NCI-H524 (cell line): Measurements from ENCODE around the gene MFRP.

Experiments used
- DNase-seq, 2 experiments: peaks; one replicate each; lab custom pipeline; 2025; lab: John Stamatoyannopoulos, UW

Gene MFRP

DNA sequence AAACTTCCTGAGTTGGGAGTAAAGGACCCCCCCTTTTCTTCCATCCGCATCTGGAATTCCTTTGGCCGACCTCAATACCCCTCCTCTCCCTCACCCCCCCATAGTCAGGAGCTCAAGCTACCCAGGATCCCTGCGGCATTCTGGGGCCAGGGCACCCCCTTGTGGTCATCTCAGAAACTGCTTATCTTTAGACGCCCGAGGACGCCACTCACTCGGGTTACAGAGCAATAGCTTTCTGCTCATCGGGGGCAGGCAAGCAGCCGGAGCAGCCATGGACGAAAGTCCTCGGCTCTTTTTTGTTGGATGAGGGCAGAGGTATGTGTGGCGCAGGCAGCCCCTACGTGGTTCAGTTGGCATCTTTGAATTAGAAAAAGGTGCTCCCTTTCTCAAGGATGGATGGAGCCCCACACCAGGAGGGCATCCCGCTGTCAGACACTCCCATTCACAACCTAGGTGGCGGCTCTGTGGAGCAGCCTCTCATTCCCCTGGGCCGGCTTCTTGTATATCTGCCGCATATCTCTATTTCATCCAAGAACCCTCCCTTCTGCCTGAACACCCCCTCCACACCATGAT lies 8.1 kb downstream of the MFRP start:
- DNase-seq, result peak; percentile 13 to 71

DNA sequence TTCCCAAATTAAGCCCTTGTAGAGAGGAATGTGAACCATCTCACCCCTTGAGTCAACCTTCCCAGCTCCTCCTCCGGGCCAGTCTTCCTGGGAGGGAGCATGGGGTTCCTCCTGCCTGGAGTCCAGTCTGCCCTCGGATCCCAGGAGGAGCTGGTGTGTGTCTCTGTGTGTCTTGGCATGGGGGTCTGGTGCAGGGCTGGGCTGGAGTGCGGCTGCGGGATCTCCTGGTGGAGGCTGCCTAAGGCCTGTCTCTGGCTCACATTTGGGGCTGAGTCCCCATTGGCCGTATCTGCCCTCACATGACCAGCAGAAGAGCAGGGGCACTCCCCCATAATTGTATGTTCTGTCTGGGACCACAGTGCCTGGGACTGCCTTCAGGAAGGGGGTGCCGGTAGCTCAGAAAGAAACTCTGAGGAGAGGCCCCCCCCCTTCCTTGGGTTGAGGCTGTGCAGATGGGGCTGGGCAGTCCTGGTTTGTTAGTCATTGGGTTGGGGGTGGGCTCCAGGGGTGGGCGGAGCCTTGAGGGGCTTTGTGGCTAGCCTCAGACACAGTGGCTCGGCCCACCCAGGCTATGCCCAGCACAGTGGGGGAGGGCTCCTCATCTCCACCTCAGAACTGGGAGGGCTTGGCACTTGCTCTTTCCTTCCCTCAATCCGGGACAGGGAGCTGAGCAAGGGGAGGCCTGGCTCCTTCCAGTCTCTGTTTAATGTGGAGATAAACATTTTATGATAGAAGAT lies 8.8 kb downstream of the MFRP start:
- DNase-seq, result peak in 1 of 2 experiments; percentile 31

DNA sequence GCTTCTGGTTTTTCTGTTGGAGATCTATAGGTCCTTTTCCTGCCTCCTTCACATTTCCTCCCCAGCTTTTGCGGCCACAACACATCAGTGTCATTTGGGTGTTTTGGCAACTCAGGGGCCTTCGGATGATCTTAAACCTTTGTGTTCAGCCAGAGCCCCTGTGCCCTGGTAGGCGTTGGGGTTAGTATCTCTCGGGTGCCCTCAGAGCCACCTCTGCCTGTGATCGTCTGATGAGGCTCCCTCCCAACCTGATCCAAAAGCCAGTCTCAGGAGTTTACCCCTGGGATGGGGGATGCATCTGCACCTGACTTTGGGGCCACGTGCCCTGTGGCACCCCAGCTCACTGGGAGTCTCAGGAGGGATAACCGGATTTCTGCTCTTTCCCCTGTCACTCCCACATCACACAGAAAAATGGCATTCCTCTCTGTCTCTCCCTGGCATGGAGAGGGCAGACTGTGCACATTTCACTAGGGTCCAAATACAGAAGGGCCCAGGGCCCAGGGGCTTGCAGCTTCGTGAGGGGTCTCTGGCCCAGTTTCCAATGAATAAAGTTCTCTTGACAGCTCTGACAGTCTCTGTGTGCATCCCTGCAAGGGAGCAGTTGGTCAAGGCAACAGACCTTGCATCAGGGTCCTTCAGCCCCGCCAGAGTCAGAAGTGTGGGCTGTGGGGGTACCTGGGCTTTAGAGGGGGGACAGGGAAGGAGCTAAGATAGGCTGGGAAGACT lies 9.6 kb downstream of the MFRP start:
- no peak for DNase-seq

DNA sequence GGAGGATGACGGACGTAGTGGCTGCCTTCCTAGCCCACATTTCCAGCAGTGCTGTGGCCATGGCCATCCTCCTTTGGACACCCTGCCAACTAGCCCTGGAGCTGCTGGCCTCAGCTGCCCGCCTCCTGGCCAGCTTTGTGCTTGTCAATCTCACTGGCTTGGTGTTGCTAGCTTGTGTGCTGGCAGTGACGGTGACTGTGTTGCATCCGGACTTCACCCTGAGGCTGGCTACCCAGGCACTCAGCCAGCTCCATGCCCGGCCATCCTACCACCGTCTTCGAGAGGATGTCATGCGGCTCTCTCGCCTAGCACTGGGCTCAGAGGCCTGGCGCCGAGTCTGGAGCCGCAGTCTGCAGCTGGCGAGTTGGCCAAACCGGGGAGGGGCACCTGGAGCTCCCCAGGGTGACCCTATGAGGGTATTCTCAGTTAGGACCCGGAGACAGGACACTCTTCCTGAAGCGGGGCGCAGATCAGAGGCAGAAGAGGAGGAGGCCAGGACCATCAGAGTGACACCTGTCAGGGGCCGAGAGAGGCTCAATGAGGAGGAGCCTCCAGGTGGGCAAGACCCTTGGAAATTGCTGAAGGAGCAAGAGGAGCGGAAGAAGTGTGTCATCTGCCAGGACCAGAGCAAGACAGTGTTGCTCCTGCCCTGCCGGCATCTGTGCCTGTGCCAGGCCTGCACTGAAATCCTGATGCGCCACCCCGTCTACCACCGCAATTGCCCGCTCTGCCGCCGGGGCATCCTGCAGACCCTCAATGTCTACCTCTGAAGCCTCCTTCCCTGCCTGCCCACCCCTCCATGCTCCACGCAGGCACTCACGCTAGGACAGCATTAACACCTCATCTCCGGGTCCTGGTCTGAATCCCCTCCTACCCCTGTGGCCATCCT lies 10.6 kb downstream of the MFRP start:
- no peak for DNase-seq

DNA sequence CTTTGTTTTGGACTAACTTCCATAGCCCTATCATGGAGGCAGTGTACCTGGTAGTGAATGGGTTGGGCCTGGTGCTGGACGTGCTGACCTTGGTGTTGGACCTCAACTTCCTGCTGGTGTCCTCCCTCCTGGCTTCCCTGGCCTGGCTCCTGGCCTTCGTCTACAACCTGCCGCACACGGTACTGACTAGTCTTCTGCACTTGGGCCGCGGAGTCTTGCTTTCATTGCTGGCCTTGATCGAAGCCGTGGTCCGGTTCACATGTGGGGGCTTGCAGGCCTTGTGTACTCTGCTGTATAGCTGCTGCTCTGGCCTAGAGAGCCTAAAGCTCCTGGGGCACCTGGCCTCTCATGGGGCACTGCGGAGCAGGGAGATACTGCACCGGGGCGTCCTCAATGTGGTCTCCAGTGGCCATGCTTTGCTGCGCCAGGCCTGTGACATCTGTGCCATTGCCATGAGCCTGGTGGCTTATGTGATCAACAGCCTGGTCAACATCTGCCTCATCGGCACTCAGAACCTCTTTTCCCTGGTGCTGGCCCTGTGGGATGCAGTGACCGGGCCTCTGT lies 11.3 kb downstream of the MFRP start:
- DNase-seq, result peak in 1 of 2 experiments; percentile 13

DNA sequence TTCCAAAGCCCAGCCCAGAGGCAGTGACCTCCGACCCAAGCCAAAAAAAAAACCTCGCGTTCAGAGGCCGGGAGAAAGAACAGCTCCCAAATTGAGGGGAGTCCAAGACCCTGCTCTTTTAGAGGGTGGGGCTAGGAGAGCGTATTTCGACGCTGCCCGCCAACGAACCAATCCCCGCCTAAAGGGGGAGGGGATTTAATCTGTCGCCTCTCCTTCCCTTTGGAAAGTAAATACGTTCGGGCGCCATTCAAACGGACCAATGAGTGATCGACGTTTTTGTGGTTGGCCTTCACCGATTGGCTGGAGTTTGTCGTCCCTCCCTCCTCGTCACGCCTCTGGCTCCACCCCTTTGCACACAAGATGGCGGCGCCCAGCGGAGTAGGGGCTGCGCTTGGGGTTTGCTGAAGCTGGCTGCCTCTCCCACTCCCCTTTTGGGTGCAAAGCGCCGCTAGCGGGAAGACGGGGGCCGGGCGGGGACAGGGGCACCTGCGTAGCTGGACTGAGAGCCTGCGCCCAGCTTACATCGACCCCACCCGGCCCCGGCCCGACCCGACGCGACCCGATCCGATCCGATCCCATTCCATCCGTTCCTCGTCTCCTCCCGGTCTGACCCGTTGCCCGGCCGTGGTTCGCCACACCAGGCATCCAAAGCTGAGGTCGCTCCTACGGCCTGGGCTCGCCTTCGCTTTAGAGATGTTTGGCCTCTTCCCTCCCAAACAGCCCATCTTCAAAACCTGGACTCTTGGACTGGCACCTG lies 12.2 kb downstream of the MFRP start, which contains the start of gene RNF26:
Gene RNF26 (plus strand): TSS at position 354 of the 757 bp plus-strand sequence. CDS start 596 bp downstream, outside the sequence.
- DNase-seq, result peak; percentile 96 to 98

DNA sequence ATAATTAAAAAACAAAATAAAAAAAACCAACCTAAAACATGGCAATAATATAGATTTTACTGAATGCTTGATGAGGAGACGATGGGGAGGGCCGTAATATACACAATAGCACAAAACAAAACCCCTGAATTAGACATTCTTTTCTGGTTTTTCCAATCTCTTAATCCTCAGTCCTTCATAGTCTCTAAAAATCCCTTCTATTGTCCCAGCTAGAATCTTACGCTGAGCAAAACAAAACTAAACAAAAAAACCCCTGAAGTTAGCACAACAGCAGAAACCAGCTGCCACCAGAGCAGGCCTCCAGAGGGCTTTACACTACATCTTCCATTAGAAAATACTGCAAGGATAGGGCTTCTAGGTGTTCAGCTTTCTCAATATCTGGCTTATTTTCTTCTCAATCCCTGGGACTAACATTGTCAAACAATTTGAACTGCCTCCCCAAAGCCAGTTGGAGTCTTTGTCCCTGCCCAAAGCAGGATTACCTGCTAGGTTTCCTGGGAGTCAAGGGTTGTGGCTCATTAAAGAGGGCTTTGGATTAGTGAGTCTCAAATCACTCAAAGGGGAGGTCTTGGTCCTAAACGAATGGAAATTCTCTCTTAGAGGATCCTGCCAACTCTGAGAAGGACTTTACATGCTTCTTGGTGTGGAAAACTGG lies 14.3 kb downstream of the MFRP start:
- no peak for DNase-seq

DNA sequence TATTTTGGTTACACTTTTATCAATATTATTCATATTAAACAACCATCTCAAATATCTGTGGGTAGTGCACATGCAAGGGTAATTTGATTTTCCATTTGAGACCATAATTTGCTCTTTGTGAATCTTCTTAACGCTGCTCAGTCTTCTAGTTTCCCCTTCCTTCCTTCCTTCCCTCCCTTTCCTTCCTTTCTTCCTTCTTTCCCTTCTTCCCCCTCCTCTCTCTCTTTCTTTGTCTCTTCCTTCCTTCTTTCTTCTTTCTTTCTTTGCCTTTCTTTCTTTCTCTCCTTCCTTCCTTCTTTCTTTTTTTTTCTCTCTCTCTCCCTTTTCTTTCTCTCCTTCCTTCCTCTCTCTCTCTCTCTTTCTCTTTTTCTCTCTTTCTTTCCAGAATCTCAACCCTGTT lies 16.3 kb downstream of the MFRP start:
- no peak for DNase-seq

DNA sequence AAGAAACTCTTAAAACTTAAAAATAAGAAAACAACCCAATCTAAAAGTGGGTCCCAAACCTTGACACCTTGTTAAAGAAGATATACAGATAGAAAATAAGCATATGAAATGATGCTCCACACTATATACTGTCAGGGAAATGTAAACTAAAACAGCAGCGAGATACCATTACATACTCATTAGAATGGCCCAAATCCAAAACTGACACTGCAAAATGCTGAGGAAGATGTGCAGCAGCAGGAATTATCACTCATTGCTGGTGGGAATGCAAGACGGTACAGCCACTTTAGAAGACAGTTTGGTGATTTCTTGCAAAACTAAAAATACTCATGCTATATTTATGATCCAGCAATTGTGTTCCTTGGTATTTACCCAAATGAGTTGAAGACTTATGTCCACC lies 17.2 kb downstream of the MFRP start:
- no peak for DNase-seq

DNA sequence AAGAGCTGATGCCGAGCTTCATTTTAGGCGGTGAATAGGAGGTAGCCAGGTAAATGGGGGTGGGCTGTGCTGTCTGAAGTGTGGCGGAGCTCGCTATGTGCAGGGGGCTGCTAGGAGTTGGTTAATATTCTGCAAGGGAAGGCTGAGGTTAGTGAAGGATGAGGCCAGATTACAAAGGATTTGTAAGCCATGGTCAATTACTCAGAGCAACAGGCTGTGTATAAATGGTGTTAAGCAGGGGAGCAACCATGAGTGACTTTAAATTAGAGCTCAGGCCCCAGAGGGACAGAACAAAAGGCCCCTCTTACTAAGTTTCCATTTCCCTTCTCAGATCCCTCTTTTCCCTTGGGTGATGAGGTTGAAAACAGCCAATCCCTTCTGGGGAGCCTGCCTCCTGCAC lies 22.3 kb downstream of the MFRP start:
- no peak for DNase-seq

DNA sequence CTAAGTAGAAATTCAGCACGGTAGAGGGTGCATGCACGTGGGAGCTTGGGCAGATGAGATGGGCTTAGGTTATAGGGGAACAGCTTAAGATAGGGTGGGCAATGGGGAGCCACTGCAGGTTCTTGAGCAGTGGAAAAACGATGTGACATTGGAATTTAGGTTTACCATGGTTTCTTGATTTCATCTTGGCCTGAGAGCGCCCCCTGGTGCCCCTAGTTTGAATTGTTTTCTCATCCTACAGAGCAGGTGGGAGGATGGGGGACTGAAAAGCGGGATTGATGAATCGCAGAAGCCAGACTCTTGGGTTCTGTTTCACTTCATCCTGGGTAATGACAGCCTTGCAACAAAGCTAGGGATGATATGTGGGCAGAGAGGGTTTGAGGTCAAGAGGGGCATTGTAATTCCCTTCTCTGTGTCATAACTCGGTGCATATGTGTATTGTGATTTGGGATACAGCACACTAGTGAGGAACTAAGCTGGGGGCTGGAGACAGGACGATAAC lies 22.9 kb downstream of the MFRP start:
- peak; percentile 18 to 63 for DNase-seq

DNA sequence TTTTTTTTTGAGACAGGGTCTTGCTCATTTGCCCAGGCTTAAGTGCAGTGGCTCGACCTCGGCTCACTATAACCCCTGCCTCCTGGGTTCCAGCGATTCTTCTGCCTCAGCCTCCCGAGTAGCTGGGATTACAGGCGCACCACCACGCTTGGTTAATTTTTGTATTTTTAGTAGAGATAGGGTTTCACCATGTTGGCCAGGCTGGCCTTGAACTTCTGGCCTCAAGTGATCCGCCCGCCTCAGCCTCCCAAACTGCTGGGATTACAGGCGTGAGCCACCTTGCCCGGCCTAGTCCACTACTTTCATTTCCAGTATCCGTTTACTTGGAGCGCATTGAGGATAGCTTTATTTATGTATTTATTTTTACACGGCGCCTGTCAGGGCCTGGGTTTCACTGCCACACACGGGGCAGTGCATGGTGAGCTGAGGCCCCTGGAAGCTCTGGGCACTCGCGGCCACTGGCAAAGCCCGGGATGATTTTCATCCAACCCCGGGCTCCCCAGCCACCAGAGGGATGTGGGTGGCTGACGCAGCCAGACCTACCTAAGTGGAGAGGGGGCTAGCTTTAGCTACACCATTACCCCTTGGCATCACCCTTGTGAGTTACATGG lies 23.5 kb downstream of the MFRP start:
- DNase-seq, result no peak

DNA sequence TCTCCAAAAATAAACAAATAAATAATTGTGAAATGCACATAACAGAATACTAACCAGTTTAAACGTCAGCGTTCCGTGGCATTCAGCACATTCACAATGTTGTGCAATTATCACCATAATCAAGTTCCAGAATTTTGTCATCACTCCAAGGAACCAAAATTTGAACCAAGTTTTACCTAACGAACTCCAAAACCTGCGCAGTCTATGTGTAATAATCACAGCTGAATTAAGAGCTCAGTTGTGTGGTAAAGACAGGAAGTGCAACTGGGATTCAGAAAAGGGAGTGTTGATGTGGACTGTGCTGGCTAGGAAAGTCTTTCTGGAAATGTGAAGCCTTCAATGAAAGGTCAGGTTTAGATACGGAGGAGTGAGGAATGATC lies 24.2 kb downstream of the MFRP start:
- DNase-seq, result no peak

DNA sequence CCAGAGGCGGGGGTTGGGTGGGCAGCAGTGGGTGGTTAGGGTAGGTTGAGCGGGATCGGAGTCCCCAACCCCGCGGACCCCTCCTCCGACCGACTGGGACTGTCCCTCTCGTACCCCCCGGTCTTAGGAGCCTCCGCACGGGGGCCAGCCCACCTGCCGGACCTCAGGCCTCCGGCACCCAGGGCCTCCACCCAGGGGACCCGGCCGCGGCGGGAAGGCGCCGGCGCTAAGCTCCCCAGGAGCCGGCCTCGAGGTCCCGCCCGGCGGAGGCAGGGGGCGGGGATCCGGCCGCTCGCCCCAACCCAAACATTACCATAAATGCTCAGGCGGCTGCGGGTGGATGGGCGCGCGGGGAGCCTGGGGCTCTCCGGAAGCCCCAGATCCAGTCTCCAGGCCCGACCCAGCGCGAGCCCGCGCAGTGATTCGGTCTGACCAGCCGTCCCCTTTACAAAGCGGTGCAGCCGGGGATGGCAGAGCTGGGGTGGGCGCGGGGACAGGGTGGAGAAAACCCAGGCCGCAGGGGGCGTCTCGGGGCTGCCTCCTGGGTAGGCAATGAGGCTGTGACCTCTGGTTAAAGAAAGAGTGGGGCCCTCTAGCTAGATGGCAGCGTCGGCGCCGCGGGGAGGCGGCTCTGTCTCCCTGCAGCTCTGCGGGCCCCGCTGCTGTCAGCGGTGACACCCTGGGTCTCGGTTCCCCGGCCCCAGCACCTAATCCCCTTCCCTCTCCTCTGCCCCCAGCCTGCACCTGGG lies 25.6 kb downstream of the MFRP start:
- peak in 1 of 2 experiments; percentile 33 for DNase-seq

DNA sequence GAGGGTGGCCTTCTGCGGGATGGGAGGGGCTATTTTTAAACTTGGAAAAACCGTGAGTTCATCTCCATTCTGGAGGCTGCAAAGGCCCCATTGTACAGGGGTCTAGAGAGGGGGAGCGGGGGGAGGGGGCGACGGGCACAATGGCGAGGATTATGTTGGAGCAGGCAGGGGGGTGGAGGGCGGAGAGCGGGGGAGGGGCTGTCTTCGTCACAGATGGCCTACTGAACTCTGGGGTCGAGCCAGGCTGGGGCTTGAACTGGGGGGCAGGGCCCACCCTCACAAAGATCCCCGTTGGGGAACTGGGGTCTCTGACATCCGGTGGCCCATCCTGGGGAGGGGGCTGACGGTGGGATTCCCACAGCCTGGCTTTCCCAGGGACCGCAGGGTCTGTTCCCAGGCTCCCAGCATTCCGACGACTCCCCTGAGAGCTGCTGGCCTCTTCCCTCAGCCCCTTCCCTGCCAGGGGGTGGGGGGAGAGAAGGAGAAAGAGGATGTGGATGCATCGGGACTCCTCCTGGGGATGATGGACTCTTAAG lies 26.2 kb downstream of the MFRP start:
- DNase-seq, result no peak

DNA sequence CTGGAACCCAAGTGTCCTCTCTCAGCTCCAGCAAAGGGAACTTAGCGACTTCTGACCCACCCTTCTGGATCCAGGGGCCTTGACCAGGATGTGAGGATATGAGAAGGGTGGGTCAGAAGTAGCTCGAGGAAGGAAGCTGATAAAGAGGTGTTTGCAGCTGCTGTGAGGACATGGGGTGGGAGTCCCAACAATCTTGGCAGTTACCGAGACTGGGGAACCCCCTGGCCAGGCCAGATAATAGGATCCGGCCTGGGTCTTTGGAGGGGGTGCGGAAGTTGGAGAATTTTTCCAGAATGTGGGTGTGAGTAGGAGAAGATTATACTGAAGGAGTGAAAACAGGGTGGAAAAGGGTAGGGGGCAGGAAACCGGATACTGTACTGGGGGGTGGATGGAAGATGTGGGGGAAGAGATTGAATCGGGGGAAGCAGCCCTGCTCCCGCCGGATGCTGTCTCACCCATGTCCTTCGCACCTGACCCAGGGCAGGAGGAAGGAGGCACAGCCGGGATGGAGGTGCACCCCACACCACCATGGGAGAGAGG lies 26.7 kb downstream of the MFRP start:
- no peak for DNase-seq

DNA sequence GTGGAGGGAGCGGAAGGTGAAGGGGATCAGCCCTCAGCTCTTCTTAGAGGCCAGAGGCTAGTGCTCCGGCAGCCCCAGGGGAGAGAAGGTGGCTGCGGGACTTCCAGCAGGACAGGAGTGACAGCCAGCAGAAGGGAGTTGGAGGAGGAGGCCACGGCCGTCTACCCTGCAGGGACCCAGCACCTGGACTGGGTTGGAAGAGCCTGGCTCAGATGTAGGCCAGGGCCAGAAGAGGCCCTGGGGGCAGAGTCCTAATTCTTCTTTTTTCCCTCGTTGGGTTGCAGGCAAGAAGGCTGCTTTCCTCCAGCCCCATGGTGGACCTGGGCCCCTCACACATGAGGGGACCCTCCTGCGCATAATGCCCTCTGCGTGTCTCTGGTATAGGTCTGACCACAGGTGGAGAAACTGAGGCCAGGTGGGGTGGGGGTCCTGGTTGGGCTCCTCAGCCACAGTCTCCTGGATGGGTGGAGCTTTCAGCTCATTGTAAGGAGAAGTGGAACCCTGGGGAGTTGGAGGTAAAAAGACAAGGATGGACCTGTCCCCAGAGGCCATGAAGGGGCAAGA lies 27.3 kb downstream of the MFRP start:
- no peak for DNase-seq
